HCT116 (cell line): ENCODE results near the gene FERMT3. TPM values are rescaled to one million over a fixed set of nuclear protein-coding genes. Genes with fewer than 3 reads are reported as not detected.
A peak's percentile ranks its signal among the peaks of the same experiment; 100 is the strongest.

ENCODE experiments used
- ATAC-seq: fragments of 200-7000 bp; cut with Tn5 transposase; 2 replicates; pipeline ENCODE4 v1.9.1; 2020; ENCODE audit warnings: mild to moderate bottlenecking, moderate library complexity
- BruUV-seq: library from RNA; stranded (reverse); fragments of 400-500 nt; replicated peaks from 2 replicates; lab custom pipeline; 2021; lab: Mats Ljungman, UMichigan
- CTCF ChIA-PET: fragments of 300-600 bp; sonication (Branson Sonifier 250); formaldehyde crosslinking; loops from one replicate; lab custom pipeline; 2021; ENCODE audit warnings: antibody characterized with exemption; lab: Charles Lee
- POLR2A ChIA-PET: fragments of 300-600, 350-600 bp; sonication (Branson Sonifier 250); formaldehyde crosslinking; loops from one replicate; lab custom pipeline; 2021; ENCODE audit warnings: antibody characterized with exemption; lab: Charles Lee
- RAD21 ChIA-PET, 2 experiments: fragments of 300-600 bp; sonication (Branson Sonifier 250); formaldehyde crosslinking; loops; one replicate each; lab custom pipeline; 2023; ENCODE audit warnings: low total read pairs in 2 of 2; ENCODE audit not compliant: uncharacterized antibody in 2 of 2, unreplicated experiment in 2 of 2, low non-redundant PET in 1 of 2; lab: Charles Lee
- DNase-seq: peaks from one replicate; pipeline ENCODE4 v3.0.0-alpha.2; 2010; ENCODE audit warnings: low read depth, low spot score
- H2AFZ ChIP-seq: fragments of 200-600 bp; shearing (Covaris generic), sonication (generic); 2 replicates; pipeline ENCODE4 v1.6.1; 2017; ENCODE audit warnings: low read depth, mixed run types, mixed read lengths, antibody characterized with exemption, low read length; ENCODE audit not compliant: poor library complexity, severe bottlenecking
- H3K27ac ChIP-seq: 2 replicates; pipeline ENCODE4 v1.5.1; 2012; ENCODE audit warnings: low read depth, low read length
- H3K27me3 ChIP-seq: fragments of 200-600 bp; sonication (generic); 2 replicates; pipeline ENCODE4 v1.6.1; 2016; ENCODE audit warnings: mixed run types, low read length, mixed read lengths; ENCODE audit not compliant: insufficient read depth
- H3K36me3 ChIP-seq, 2 experiments: fragments of 200-500 bp in 1 of 2; fragments of 200-600 bp in 1 of 2; sonication (Bioruptor generic) in 1 of 2; sonication (generic) in 1 of 2; 2 replicates each; pipeline versions ENCODE4 v1.5.1 to v1.6.1; 2014 to 2016; ENCODE audit warnings: low read length in 2 of 2, inconsistent platforms in 1 of 2, mixed read lengths in 1 of 2, mixed run types in 1 of 2; ENCODE audit not compliant: insufficient read depth in 2 of 2, control insufficient read depth in 1 of 2
- H3K4me1 ChIP-seq, 2 experiments: fragments of 200-600 bp in 1 of 2; sonication (generic) in 1 of 2; 2 replicates each; pipeline versions ENCODE4 v1.5.1 to v1.6.1; 2012 to 2017; ENCODE audit warnings: low read length in 2 of 2, inconsistent platforms in 1 of 2, mild to moderate bottlenecking in 1 of 2, mixed read lengths in 1 of 2, mixed run types in 1 of 2, moderate library complexity in 1 of 2; ENCODE audit not compliant: insufficient read depth in 2 of 2, control insufficient read depth in 1 of 2
- H3K4me2 ChIP-seq: fragments of 200-600 bp; sonication (generic); 2 replicates; pipeline ENCODE4 v1.6.1; 2017; ENCODE audit warnings: mixed run types, low read length, mixed read lengths
- H3K4me3 ChIP-seq, 2 experiments: fragments of 200-600 bp in 1 of 2; sonication (generic) in 1 of 2; replicated peaks in 1 of 2; 2 replicates each; pipeline ENCODE4 v1.5.1; 2011 to 2016; ENCODE audit warnings: low read length in 2 of 2, control low read depth in 1 of 2, low read depth in 1 of 2, mild to moderate bottlenecking in 1 of 2, mixed read lengths in 1 of 2, mixed run types in 1 of 2
- H3K79me2 ChIP-seq: fragments of 200-600 bp; sonication (generic); 2 replicates; pipeline ENCODE4 v1.6.1; 2017; ENCODE audit warnings: mild to moderate bottlenecking, mixed run types, low read length, moderate library complexity, mixed read lengths; ENCODE audit not compliant: insufficient read depth
- H3K9ac ChIP-seq: fragments of 200-600 bp; sonication (generic); 2 replicates; pipeline ENCODE4 v1.6.1; 2016; ENCODE audit warnings: low read length, mixed read lengths
- H3K9me2 ChIP-seq: fragments of 200-600 bp; sonication (generic), shearing (Covaris generic); 2 replicates; pipeline ENCODE4 v1.6.1; 2017; ENCODE audit warnings: mixed run types, mild to moderate bottlenecking, moderate library complexity; ENCODE audit not compliant: insufficient read depth
- H3K9me3 ChIP-seq, 2 experiments: fragments of 200-500 bp in 1 of 2; fragments of 200-600 bp in 1 of 2; sonication (Bioruptor generic) in 1 of 2; sonication (generic) in 1 of 2; 2 replicates each; pipeline ENCODE4 v1.6.1; 2014 to 2017; ENCODE audit warnings: low read length in 2 of 2, mixed read lengths in 2 of 2, inconsistent platforms in 1 of 2, low read depth in 1 of 2, mild to moderate bottlenecking in 1 of 2, mixed run types in 1 of 2, moderate library complexity in 1 of 2; ENCODE audit not compliant: control insufficient read depth in 1 of 2, insufficient read depth in 1 of 2
- H4K20me1 ChIP-seq: fragments of 200-600 bp; sonication (generic), shearing (Covaris generic); 2 replicates; pipeline ENCODE4 v1.6.1; 2017; ENCODE audit warnings: mixed run types, mild to moderate bottlenecking, moderate library complexity; ENCODE audit not compliant: insufficient read depth
- CEBPB ChIP-seq: IDR thresholded peaks from 2 replicates; pipeline ENCODE4 v1.6.1; 2012; ENCODE audit warnings: low read depth
- POLR2AphosphoS5 ChIP-seq: IDR thresholded peaks from 2 replicates; pipeline ENCODE4 v1.6.1; 2011; ENCODE audit warnings: mild to moderate bottlenecking, low read depth, low read length, moderate library complexity
- YY1 ChIP-seq: IDR thresholded peaks from 2 replicates; pipeline ENCODE4 v1.6.1; 2011; ENCODE audit warnings: low read length, low read depth, moderate library complexity, mild to moderate bottlenecking; ENCODE audit not compliant: insufficient replicate concordance; ENCODE audit errors: extremely low read depth
- ZFX ChIP-seq: fragments of 450-650 bp; IDR thresholded peaks from 2 replicates; pipeline ENCODE4 v1.6.1; 2017
- intact Hi-C: fragments of 100-400 bp; cut with micrococcal nuclease; formaldehyde crosslinking; loops from 2 replicates; pipeline ENCODE4 v1.10.0; 2022
- total RNA-seq: library from RNA; stranded (reverse); gene quantifications from one replicate; pipeline ENCODE4 v1.2.1, GENCODE V29; 2021; ENCODE audit not compliant: unreplicated experiment
- TF ChIP-seq, protein P1 (sequence below): IDR thresholded peaks from 2 replicates; pipeline ENCODE4 v1.6.1; 2012

The FERMT3 gene
- total RNA-seq, 1 experiment from 2014 or later = 4.3 TPM

DNA sequence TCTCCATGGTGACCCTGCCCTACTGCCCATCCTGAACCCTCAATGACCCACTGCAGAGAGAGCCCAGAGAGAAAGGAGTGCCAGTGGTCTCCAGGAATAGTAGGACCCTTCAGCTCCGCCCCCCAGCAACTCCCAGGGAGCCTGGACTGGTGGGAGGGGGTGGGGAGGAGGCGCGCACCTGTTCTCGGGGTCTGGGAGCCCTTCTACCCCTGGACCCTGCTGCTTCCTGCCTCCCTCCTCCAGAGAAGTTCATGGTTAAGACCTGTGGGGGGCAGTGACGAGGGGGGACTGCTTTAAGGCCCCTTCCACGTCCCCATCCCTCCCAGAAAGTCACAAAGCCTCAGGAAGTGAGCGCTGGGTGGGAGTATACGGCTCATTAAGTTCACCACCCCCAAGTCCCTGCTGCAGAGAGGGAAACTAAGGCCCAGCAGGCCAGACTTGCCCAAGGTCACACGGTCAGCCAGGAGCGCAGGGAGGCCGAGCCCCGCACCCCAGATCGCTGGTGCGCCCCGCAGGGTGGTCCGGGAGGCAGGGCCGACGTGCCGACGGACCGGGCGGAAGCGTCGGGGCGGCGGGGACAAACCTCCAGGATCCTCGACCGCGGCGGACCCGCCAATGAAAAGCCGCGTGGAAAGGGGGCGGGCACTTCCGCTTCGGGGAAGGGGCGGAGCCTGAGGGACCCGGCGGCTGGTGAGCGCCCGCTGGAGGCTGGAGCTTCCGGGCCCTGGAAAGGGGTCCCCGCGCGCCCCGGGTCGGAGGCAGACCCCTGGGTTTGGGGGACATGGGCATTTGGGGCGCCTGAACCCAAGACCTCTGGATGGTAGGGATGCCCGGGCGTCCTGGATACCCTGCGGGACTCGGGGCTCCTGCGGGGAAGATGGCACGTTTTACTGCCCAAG lies 19.3 kb downstream of the FERMT3 start, which contains the start of the genes NUDT22 and TRPT1:
TSS of gene NUDT22 (plus strand) at position 667 of the 899 bp plus-strand sequence. CDS start 379 bp downstream, outside the sequence.
TSS of gene TRPT1 (minus strand) at position 579 of the 899 bp plus-strand sequence. CDS start at position 253, 326 bp downstream.
- RAD21 ChIA-PET = interaction anchor here (0.9 to 1.1 kb wide), 3 partner anchors 22 to 44 kb away, joined by 3 read pairs; partner anchors contain the start of gene STIP1 (in 1 of the 2)
- H3K9me3 ChIP-seq = no peaks in the 10 kb centered on the region
- DNase-seq (no peak), ATAC-seq (peak; percentile 78)
- peaks cover 17 to 36% of the 10 kb centered on the region in 2 experiments for H3K4me1 ChIP-seq
- H3K9ac ChIP-seq = peak within 1 kb of the TSS; percentile 96
- peak within 1 kb of the TSS; percentile 82 to 90 for H3K4me3 ChIP-seq
- H3K4me2 ChIP-seq = peak within 1 kb of the TSS; percentile 100
- no peaks in the 10 kb centered on the region for H3K27me3 ChIP-seq
- no peak within 1 kb of the TSS for H2AFZ ChIP-seq
- peaks cover 19% of the 10 kb centered on the region; the same call in 1 of the 2 replicates for H3K79me2 ChIP-seq
- H3K27ac ChIP-seq = peak within 1 kb of the TSS; percentile 95
- BruUV-seq = TSS peak; percentile 64
- intact Hi-C loops = no loop called here
- no peaks in the 10 kb centered on the region for H4K20me1 ChIP-seq
- TF ChIP-seq POLR2AphosphoS5 (peak; percentile 91), CEBPB (no peak), YY1 (peak; percentile 61)
- CTCF ChIA-PET = interaction anchor here (1.0 to 2.0 kb wide), 5 partner anchors 22 to 106 kb away, joined by 3 to 8 read pairs (median 3); partner anchors contain the start of gene PLCB3
- peaks cover 0 to 6% of the 10 kb centered on the region in 2 experiments; a peak in 1 of 4 replicates for H3K36me3 ChIP-seq
- POLR2A ChIA-PET = interaction anchor here (1.2 to 1.5 kb wide), 3 partner anchors 15 to 58 kb away, joined by 4 to 6 read pairs (median 5); partner anchors contain the start of gene FKBP2
- no peaks in the 10 kb centered on the region for H3K9me2 ChIP-seq

DNA sequence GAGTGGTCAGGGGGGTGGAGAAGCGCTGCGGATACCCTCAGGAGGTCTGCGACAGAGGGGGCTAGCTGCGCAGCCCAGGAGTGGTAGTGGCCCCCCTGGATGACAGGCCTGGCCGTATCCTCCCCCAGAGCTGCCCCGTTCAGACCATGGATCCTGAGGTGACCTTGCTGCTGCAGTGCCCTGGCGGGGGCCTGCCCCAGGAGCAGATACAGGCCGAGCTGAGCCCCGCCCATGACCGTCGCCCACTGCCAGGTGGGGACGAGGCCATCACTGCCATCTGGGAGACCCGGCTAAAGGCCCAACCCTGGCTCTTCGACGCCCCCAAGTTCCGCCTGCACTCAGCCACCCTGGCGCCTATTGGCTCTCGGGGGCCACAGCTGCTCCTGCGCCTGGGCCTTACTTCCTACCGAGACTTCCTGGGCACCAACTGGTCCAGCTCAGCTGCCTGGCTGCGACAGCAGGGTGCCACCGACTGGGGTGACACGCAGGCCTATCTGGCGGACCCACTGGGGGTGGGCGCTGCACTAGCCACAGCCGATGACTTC lies 20.1 kb downstream of the FERMT3 start:
- Histone ChIP-seq H3K27ac (peak overlapping the region; percentile 95), H4K20me1 (no peaks in the 10 kb centered on the region), H3K79me2 (peaks cover 19% of the 10 kb centered on the region; the same call in 1 of the 2 replicates), H3K4me3 (peak overlapping the region; percentile 82 to 90), H3K4me1 (peaks cover 20 to 44% of the 10 kb centered on the region in 2 experiments), H3K36me3 (peaks cover 0 to 4% of the 10 kb centered on the region in 2 experiments; a peak in 1 of 4 replicates), H3K9me2 (no peaks in the 10 kb centered on the region), H3K9me3 (no peaks in the 10 kb centered on the region), H2AFZ (no peak overlapping the region), H3K9ac (peak overlapping the region; percentile 96), H3K27me3 (no peaks in the 10 kb centered on the region), H3K4me2 (peak overlapping the region; percentile 100)
- ChIA-PET POLR2A (interaction anchor here (0.9 to 1.5 kb wide), 5 partner anchors 15 to 91 kb away, joined by 3 to 6 read pairs (median 4); partner anchors contain the start of genes FKBP2 and PRDX5), RAD21 (interaction anchor here in 1 of 2 experiments (0.9 to 1.0 kb wide), 2 partner anchors 41 to 43 kb away, joined by 3 read pairs; partner anchors contain the start of gene STIP1), CTCF (interaction anchor here (1.0 to 2.0 kb wide), 5 partner anchors 22 to 105 kb away, joined by 3 to 8 read pairs (median 3); partner anchors contain the start of gene PLCB3)
- TF ChIP-seq ZFX = peak; percentile 60
- TF ChIP-seq, protein P1, sequence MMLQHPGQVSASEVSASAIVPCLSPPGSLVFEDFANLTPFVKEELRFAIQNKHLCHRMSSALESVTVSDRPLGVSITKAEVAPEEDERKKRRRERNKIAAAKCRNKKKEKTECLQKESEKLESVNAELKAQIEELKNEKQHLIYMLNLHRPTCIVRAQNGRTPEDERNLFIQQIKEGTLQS = no peak
- no peak for DNase-seq
- intact Hi-C loops = no loop called here
- TSS peak; percentile 76 for BruUV-seq
- peak; percentile 45 for ATAC-seq
